PC-9 (cell line): ENCODE data around the gene PBX1.

Experiments
- EZH2 ChIP-seq: fragments of 200-600 bp; sonication (generic); IDR thresholded peaks from 2 replicates; pipeline ENCODE4 v1.8.0; 2017; ENCODE audit warnings: antibody characterized with exemption, low read depth
- TF ChIP-seq, protein P1 (sequence below): fragments of 200-600 bp; sonication (generic); conservative IDR thresholded peaks from 2 replicates; pipeline ENCODE4 v1.6.1; 2017; ENCODE audit warnings: mixed run types, antibody characterized with exemption, mild to moderate bottlenecking, moderate library complexity

- TF ChIP-seq, protein P1, sequence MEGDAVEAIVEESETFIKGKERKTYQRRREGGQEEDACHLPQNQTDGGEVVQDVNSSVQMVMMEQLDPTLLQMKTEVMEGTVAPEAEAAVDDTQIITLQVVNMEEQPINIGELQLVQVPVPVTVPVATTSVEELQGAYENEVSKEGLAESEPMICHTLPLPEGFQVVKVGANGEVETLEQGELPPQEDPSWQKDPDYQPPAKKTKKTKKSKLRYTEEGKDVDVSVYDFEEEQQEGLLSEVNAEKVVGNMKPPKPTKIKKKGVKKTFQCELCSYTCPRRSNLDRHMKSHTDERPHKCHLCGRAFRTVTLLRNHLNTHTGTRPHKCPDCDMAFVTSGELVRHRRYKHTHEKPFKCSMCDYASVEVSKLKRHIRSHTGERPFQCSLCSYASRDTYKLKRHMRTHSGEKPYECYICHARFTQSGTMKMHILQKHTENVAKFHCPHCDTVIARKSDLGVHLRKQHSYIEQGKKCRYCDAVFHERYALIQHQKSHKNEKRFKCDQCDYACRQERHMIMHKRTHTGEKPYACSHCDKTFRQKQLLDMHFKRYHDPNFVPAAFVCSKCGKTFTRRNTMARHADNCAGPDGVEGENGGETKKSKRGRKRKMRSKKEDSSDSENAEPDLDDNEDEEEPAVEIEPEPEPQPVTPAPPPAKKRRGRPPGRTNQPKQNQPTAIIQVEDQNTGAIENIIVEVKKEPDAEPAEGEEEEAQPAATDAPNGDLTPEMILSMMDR, result no peak
- TF ChIP-seq EZH2, result no peak
Measured at GRCh38 chr1:164560556-164560955, 1.6 kb downstream of the PBX1 start.
